ENCODE measurements around the gene BCAS1. TPM values are rescaled to one million over a fixed set of nuclear protein-coding genes. Genes with fewer than 3 reads are reported as not detected.

The BCAS1 gene
- total RNA-seq, 2 donors from 2014 or later, result 32.0 to 58.6 TPM

DNA sequence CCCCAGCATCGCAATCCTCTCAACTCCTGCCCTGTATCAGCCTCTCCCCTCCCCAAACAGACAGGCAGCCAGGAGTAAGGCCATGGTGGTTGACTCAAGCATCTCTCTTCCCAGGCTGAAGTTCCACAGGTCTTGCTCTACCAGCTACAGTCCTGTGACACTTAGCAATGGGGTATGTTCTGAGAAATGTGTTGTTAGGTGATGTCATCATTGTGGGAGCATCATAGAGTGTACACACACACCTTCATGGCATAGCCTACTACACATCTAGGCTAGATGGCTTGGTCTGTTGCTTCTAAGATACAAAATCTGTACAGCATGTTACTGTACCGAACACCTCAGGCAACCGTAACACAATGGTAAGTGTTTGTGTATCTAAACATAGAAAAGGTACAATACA is 29.5 kb upstream of the BCAS1 start:
- H3K4me1 ChIP-seq (replicated peaks), result no peaks in the 10 kb centered on the region
- no peak overlapping the region for H3K4me3 ChIP-seq
- 93% methylated on average over 3 of the region's 3 CpGs for WGBS
- H3K27ac ChIP-seq, result no peak overlapping the region
- TF ChIP-seq POLR2A (IDR thresholded peaks at IDR 0.05) (no peak), POLR2AphosphoS5 (IDR thresholded peaks at IDR 0.05) (no peak)
- TF ChIP-seq, protein P1, sequence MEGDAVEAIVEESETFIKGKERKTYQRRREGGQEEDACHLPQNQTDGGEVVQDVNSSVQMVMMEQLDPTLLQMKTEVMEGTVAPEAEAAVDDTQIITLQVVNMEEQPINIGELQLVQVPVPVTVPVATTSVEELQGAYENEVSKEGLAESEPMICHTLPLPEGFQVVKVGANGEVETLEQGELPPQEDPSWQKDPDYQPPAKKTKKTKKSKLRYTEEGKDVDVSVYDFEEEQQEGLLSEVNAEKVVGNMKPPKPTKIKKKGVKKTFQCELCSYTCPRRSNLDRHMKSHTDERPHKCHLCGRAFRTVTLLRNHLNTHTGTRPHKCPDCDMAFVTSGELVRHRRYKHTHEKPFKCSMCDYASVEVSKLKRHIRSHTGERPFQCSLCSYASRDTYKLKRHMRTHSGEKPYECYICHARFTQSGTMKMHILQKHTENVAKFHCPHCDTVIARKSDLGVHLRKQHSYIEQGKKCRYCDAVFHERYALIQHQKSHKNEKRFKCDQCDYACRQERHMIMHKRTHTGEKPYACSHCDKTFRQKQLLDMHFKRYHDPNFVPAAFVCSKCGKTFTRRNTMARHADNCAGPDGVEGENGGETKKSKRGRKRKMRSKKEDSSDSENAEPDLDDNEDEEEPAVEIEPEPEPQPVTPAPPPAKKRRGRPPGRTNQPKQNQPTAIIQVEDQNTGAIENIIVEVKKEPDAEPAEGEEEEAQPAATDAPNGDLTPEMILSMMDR (IDR thresholded peaks at IDR 0.05), result no peak
- H3K9me3 ChIP-seq, result no peaks in the 10 kb centered on the region
- intact Hi-C loops (cut with DNase I), result loop anchor here (5.0 kb wide), 1 partner anchor 547 kb away; no protein-coding TSS in a partner anchor
- H3K27me3 ChIP-seq (replicated peaks; ENCODE audit: insufficient read depth), result no peaks in the 10 kb centered on the region
- H3K36me3 ChIP-seq, result no peaks in the 10 kb centered on the region
- no peak for DNase-seq (ENCODE audit: low spot score)

DNA sequence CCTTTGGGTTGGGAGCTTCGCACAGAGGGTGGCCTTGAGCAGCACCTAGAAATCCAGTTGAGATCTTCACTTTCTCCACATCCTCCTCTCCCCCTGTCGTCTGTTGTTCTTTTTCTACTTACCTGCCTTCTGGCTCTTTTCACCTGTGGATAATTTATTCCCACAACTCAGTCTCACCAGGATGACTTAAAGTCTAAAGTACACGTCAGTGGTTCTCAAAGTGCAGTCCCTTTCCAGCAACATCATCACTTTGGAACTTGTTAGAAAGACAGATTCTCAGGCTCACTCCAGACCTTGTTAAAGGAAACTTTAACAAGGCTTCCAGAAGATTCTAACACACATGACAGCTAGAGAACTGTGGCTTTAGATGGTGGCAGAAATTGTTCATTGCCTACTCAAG is 27.7 kb upstream of the BCAS1 start:
- TF ChIP-seq, protein P1 (IDR thresholded peaks at IDR 0.05), result no peak
- TF ChIP-seq POLR2AphosphoS5 (IDR thresholded peaks at IDR 0.05), result no peak
- no peak for TF ChIP-seq POLR2A (IDR thresholded peaks at IDR 0.05)
- no peak overlapping the region for H3K4me3 ChIP-seq
- H3K27me3 ChIP-seq (replicated peaks; ENCODE audit: insufficient read depth), result no peaks in the 10 kb centered on the region
- H3K36me3 ChIP-seq, result no peaks in the 10 kb centered on the region
- H3K27ac ChIP-seq, result no peak overlapping the region
- 84% methylated on average over 3 of the region's 3 CpGs for WGBS
- no peaks in the 10 kb centered on the region for H3K4me1 ChIP-seq (replicated peaks)
- DNase-seq (ENCODE audit: low spot score), result no peak
- H3K9me3 ChIP-seq, result no peaks in the 10 kb centered on the region
- intact Hi-C loops (cut with DNase I), result loop anchor here (5.0 kb wide), 1 partner anchor 549 kb away; no protein-coding TSS in a partner anchor

DNA sequence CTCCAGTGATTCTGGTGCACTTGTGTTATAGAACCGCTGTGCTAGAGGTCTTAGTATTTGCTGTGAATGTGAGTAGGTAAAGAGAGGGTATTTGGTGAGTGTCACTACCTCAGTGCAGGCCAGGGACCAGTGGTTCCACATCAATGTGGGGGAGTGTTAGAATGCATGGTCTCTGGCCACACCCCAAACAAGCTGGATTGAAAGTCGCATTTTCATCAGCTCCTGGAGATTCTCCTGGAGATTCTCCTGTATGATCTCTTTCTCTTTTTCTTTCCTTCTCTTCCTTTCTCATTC is 26.8 kb upstream of the BCAS1 start:
- Histone ChIP-seq H3K27me3 (replicated peaks; ENCODE audit: insufficient read depth) (no peaks in the 10 kb centered on the region), H3K4me3 (no peak overlapping the region), H3K4me1 (replicated peaks) (no peaks in the 10 kb centered on the region), H3K27ac (no peak overlapping the region), H3K9me3 (no peaks in the 10 kb centered on the region), H3K36me3 (no peaks in the 10 kb centered on the region)
- 91% methylated on average over 2 of the region's 2 CpGs for WGBS
- DNase-seq (ENCODE audit: low spot score), result no peak
- TF ChIP-seq, protein P1 (IDR thresholded peaks at IDR 0.05), result no peak
- TF ChIP-seq POLR2A (IDR thresholded peaks at IDR 0.05), result no peak
- TF ChIP-seq POLR2AphosphoS5 (IDR thresholded peaks at IDR 0.05), result no peak
- intact Hi-C loops (cut with DNase I), result loop anchor here (2.0 to 5.0 kb wide), 2 partner anchors 100 to 550 kb away; no protein-coding TSS in a partner anchor

DNA sequence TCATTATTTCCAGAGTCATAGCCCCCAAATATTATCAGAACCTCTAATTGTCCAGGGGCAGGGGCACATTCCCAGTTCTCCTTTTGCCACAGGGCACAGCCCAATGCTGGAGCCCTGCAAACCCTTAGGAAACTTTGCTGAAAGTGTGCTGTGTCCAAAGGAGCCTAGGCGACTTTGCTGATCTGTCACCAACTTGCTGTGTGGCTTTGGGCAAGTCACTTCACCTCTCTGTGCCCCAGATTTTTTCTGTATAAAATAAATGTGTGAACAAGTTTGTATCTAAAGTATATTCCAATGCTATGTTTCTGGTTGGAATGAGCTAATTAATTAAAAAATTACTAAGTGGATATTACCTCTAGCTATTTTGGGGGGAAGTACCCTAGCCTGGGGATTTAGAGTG is 25.4 kb upstream of the BCAS1 start:
- Histone ChIP-seq H3K4me3 (no peak overlapping the region), H3K4me1 (replicated peaks) (no peaks in the 10 kb centered on the region), H3K27ac (no peak overlapping the region), H3K27me3 (replicated peaks; ENCODE audit: insufficient read depth) (no peaks in the 10 kb centered on the region), H3K9me3 (no peaks in the 10 kb centered on the region), H3K36me3 (no peaks in the 10 kb centered on the region)
- no peak for TF ChIP-seq POLR2AphosphoS5 (IDR thresholded peaks at IDR 0.05)
- TF ChIP-seq, protein P1 (IDR thresholded peaks at IDR 0.05), result no peak
- no peak for TF ChIP-seq POLR2A (IDR thresholded peaks at IDR 0.05)
- intact Hi-C loops (cut with DNase I), result loop anchor here (2.0 to 5.0 kb wide), 2 partner anchors 101 to 551 kb away; no protein-coding TSS in a partner anchor
- 89% methylated on average over 1 of the region's 1 CpG for WGBS
- DNase-seq (ENCODE audit: low spot score), result no peak

DNA sequence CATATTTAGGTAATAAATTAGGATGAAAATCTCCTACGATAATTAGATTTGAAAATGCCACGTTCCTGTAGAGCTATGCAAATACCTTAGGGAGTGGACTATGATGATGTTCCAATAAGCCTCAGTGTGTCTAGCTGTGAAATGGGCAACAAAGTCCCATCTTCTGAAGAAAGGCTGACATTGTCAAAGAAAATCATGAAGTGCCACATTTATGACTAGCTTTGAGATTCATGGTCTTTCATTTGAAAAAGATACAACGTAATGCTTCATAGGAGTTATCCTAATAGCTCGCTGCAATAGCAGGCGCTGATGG is 23.8 kb upstream of the BCAS1 start:
- Histone ChIP-seq H3K36me3 (no peaks in the 10 kb centered on the region), H3K27me3 (replicated peaks; ENCODE audit: insufficient read depth) (no peaks in the 10 kb centered on the region), H3K4me3 (no peak overlapping the region), H3K4me1 (replicated peaks) (no peaks in the 10 kb centered on the region), H3K9me3 (no peaks in the 10 kb centered on the region), H3K27ac (no peak overlapping the region)
- intact Hi-C loops (cut with DNase I), result no loop called here
- 91% methylated on average over 5 of the region's 5 CpGs for WGBS
- TF ChIP-seq, protein P1 (IDR thresholded peaks at IDR 0.05), result no peak
- TF ChIP-seq POLR2A (IDR thresholded peaks at IDR 0.05) (no peak), POLR2AphosphoS5 (IDR thresholded peaks at IDR 0.05) (no peak)
- no peak for DNase-seq (ENCODE audit: low spot score)

Measured in prostate gland (tissue), 2 donors.